Transverse colon (tissue), 4 donors: ENCODE results near the gene TTC38.

ENCODE experiments used
- POLR2A ChIP-seq: fragments of 450-650 bp; IDR thresholded peaks from one replicate; pipeline ENCODE4 v1.6.1; 2016; ENCODE audit warnings: antibody characterized with exemption, mild to moderate bottlenecking, moderate library complexity
- POLR2AphosphoS5 ChIP-seq, 3 donors: sonication (generic); formaldehyde crosslinking; IDR thresholded peaks; one replicate each; pipeline ENCODE4 v1.6.1; 2016; ENCODE audit warnings: antibody characterized with exemption in 3 of 3
- TF ChIP-seq, protein P1 (sequence below), 5 experiments: fragments of 200-600 bp in 3 of 5; fragments of 450-650 bp in 2 of 5; sonication (generic) in 3 of 5; IDR thresholded peaks; 1 replicate in 2 of 5; 2 replicates in 3 of 5; pipeline ENCODE4 v1.5.1; 2016 to 2017; ENCODE audit warnings: antibody characterized with exemption in 5 of 5, inconsistent platforms in 3 of 5, mild to moderate bottlenecking in 2 of 5, moderate library complexity in 1 of 5

- TF ChIP-seq, protein P1, sequence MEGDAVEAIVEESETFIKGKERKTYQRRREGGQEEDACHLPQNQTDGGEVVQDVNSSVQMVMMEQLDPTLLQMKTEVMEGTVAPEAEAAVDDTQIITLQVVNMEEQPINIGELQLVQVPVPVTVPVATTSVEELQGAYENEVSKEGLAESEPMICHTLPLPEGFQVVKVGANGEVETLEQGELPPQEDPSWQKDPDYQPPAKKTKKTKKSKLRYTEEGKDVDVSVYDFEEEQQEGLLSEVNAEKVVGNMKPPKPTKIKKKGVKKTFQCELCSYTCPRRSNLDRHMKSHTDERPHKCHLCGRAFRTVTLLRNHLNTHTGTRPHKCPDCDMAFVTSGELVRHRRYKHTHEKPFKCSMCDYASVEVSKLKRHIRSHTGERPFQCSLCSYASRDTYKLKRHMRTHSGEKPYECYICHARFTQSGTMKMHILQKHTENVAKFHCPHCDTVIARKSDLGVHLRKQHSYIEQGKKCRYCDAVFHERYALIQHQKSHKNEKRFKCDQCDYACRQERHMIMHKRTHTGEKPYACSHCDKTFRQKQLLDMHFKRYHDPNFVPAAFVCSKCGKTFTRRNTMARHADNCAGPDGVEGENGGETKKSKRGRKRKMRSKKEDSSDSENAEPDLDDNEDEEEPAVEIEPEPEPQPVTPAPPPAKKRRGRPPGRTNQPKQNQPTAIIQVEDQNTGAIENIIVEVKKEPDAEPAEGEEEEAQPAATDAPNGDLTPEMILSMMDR (IDR thresholded peaks at IDR 0.05), result peak in 3 of 5 experiments; percentile 6 to 31 (median 24)
- TF ChIP-seq POLR2A (no peak), POLR2AphosphoS5 (IDR thresholded peaks at IDR 0.05) (peak in 1 of 3 donors; percentile 18)
Observed at GRCh38 chr22:46262449-46263215, 5.2 kb upstream of the TTC38 start.
